GM19452 (cell line): Measurements from ENCODE around the gene TP53I11.

Source experiments
- ATAC-seq: cut with Tn5 transposase; IDR thresholded peaks from one replicate; pipeline ENCODE4 v1.9.1; 2021; ENCODE audit not compliant: unreplicated experiment

The TP53I11 gene

DNA sequence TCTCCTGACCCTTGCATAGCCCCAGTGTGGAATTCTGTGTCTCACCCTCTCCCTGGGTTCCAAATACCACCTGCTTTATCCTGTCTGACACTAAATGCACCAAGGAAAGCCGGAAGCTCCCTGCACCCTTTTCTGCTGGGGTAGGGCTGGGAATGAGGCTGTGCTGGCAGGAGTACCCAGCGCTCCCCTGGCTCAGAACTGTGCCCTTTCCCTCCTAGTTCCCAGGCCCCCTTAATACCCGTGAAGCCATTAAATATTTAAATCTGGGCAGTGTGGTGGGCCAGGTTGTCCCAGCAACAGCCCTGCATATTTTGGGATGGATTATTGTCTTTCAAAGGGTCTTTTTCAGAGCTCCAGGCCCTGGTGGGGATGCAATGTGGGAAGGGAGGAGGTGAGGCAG, 63.0 kb downstream of the TP53I11 start:
- ATAC-seq: no peak

DNA sequence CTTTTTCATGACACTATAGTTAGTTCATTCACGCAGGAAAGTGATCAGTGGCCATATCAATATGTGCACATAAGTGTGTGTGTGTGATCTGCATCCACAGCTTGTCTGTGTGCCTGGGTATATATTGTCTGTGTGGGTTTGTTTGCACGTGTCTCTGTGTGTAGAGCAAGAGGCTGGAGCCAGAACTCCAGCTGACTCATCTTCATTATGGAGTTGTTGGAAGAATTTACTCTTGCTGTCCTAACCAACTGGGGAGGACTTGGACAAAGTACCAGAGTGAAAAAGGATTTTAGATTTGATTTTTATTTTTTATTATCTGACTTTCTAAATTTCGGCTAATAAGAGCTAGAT, 63.9 kb downstream of the TP53I11 start:
- ATAC-seq: no peak

DNA sequence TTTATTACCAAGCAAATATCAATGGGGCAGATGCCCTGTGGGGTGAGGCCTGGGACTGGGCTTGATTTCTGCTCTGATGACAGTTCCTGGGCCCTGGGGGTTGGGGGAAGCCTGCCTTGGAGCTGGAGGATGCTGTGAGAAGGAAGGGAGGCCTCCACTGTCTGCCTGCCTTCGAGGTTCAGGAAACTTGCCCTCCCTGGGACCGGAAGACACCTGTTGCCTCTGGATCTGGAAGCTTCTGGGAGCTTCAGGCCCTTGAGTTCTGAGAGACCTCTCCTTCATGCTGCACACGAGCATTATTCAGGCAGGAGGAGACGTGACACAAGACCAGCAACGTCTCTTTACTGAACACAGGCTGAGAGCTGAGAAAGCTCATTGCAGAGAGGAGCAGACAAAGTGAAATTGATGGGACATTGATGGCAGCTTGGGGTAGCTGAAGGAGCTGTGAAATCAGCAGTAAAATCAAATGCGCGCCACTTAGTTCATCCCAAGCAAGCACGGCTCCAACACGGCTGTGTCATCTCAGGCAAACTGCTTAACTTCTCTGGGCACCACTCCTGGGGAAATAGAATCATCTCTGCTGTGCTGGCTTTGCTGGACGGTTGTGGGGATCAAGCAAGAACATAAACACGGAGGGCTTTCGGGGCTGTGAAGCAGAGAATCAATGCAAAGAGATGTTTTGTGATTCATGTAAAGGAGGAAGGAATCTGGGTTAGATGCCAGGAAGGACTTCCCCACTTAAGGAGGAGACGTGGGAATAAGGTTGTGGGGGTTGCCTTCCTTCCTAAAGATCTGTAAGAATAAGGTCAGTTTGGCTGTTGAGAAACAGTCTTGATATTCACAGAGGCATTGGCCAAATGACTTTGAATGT, 64.5 kb downstream of the TP53I11 start:
- no peak for ATAC-seq

DNA sequence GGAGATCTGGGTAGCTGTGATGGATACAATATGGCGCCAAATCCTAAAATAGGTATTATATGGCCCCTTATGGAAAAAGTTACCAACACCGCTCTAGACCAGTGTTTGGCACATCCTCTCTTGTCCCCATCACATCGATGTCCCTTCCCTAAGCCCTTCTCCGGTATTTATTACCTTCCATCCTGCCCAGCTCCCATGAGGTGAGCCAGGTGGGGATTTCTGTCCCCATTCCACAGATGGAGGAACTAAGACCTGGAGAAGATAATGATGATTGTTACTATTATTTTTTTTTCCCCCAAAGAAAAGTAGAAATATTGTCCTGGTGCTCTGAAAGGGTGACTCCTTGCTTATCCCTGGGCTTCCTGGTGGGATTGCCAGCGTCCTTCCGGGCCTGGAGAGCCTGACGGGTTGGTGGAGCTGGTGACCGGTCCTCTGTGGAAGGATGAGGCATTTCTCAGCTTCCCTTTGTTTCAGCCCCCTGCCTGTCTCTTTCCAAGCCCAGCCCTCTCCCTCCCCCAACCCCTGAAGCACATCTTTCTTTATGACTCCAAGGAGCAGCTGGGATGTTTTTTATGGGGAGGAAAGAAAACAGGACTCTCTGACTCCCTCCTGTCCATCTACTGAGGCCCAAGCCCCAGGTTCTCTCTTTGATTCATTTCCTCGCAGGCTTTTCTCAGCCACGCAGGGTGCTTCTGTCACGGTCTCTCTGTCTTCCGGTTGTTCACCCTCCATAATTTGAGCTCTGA, 65.4 kb downstream of the TP53I11 start:
- no peak for ATAC-seq

DNA sequence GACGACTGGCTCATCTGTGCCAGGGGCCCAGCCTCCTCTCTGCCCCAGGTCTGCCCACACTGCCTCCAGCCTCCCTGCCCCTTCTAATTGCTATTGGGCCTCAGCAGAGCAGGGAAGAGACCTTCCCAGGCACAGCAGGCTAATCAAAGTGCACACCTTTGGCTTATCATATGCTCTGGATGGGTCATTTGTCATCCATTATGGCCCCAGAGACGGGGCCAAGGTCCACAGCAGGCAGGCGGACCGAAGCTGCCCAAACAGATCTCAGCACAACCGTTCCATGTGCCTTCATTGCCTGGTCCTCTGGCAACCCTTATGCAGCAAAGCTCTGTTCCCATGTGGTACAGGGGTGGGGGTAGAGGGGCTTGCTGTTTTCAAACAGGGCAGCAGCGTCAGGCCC, 66.6 kb downstream of the TP53I11 start:
- no peak for ATAC-seq

DNA sequence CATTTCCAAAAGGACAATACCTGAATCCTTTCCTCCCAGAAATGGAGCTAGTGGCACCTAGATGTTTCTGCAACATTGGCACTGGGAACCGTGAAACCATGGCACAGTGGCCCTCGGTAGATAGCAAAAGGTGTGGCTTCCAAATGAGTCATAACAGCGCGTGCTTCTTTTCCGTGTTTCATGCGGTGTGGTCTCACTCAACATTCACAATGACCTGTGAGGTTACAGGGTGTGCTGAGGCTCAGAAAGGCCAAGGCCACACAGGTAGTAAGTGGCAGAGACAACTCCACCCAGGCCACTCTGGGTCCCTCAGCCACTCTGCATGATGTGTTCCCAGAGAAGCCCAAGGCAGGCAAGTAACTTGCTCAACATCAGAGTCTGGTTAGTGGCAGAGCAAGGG, 67.4 kb downstream of the TP53I11 start:
- no peak for ATAC-seq
